Activated T-cell treated with anti-CD3 and anti-CD28 coated beads, Interleukin-2, amount 50 U/mL, for 4 hours (primary cell): ENCODE data around the gene TLX1. TPM values are rescaled to one million over a fixed set of nuclear protein-coding genes. Genes with fewer than 3 reads are reported as not detected.

ENCODE experiments used
- ATAC-seq, 2 donors: fragments of 200-7000 bp; cut with Tn5 transposase; one replicate each; pipeline ENCODE4 v1.10.0; 2021
- DNase-seq: peaks from one replicate; pipeline ENCODE4 v3.0.0-alpha.2; 2020
- H3K27me3 Mint-ChIP-seq: one replicate; pipeline ENCODE4 v1.8.0; 2021; ENCODE audit warnings: low read depth, mixed read lengths
- H3K36me3 Mint-ChIP-seq: one replicate; pipeline ENCODE4 v1.8.0; 2022; ENCODE audit warnings: mixed read lengths; ENCODE audit not compliant: insufficient read depth
- H3K4me1 Mint-ChIP-seq: one replicate; pipeline ENCODE4 v1.8.0; 2021; ENCODE audit warnings: low read depth, mixed read lengths
- H3K4me3 Mint-ChIP-seq: one replicate; pipeline ENCODE4 v1.8.0; 2021; ENCODE audit warnings: mild to moderate bottlenecking, moderate library complexity, mixed read lengths
- H3K9me3 Mint-ChIP-seq: one replicate; pipeline ENCODE4 v1.8.0; 2021; ENCODE audit warnings: mixed read lengths
- total RNA-seq, 3 donors: library from RNA; stranded (reverse); gene quantifications; one replicate each; pipeline ENCODE4 v1.2.1, GENCODE V29; 2021

The TLX1 gene
- total RNA-seq, 3 donors from 2014 or later: not detected

- Mint-ChIP-seq H3K36me3 (no peaks in the 10 kb centered on the region), H3K4me1 (no peaks in the 10 kb centered on the region), H3K9me3 (no peaks in the 10 kb centered on the region), H3K27me3 (peaks cover 61% of the 10 kb centered on the region), H3K4me3 (no peak overlapping the region)
- DNase-seq (no peak), ATAC-seq (no peak)
Measured at GRCh38 chr10:101099901-101100300, 31.2 kb upstream of the TLX1 start.

GRCh38 chr10:101101372-101101881 is 29.7 kb upstream of the TLX1 start:
- ATAC-seq: no peak
- H3K4me3 Mint-ChIP-seq: no peak overlapping the region

GRCh38 chr10:101103430-101103829 is 27.7 kb upstream of the TLX1 start:
- DNase-seq (no peak), ATAC-seq (no peak)
- Mint-ChIP-seq H3K4me1 (no peaks in the 10 kb centered on the region), H3K36me3 (no peaks in the 10 kb centered on the region), H3K4me3 (no peak overlapping the region), H3K9me3 (no peaks in the 10 kb centered on the region), H3K27me3 (peaks cover 57% of the 10 kb centered on the region)

More at GRCh38 chr10:101101372-101101881, 29.7 kb upstream of the TLX1 start:
- no peak for DNase-seq
- H3K4me1 Mint-ChIP-seq: no peaks in the 10 kb centered on the region
- H3K9me3 Mint-ChIP-seq: no peaks in the 10 kb centered on the region
- peaks cover 60% of the 10 kb centered on the region for H3K27me3 Mint-ChIP-seq
- no peaks in the 10 kb centered on the region for H3K36me3 Mint-ChIP-seq

GRCh38 chr10:101106351-101106750 is 24.7 kb upstream of the TLX1 start:
- ATAC-seq (no peak), DNase-seq (no peak)
- no peaks in the 10 kb centered on the region for H3K9me3 Mint-ChIP-seq
- H3K4me3 Mint-ChIP-seq: no peak overlapping the region
- H3K4me1 Mint-ChIP-seq: no peaks in the 10 kb centered on the region
- peaks cover 54% of the 10 kb centered on the region for H3K27me3 Mint-ChIP-seq
- no peaks in the 10 kb centered on the region for H3K36me3 Mint-ChIP-seq

- DNase-seq (no peak), ATAC-seq (no peak)
- Mint-ChIP-seq H3K36me3 (no peaks in the 10 kb centered on the region), H3K4me3 (no peak overlapping the region), H3K9me3 (no peaks in the 10 kb centered on the region), H3K4me1 (no peaks in the 10 kb centered on the region), H3K27me3 (peaks cover 55% of the 10 kb centered on the region)
Measured at GRCh38 chr10:101107771-101108170, 23.3 kb upstream of the TLX1 start.

GRCh38 chr10:101110856-101111523 is 20.1 kb upstream of the TLX1 start:
- DNase-seq (no peak), ATAC-seq (no peak)
- no peak overlapping the region for H3K4me3 Mint-ChIP-seq
- H3K36me3 Mint-ChIP-seq: no peaks in the 10 kb centered on the region
- H3K4me1 Mint-ChIP-seq: no peaks in the 10 kb centered on the region
- H3K9me3 Mint-ChIP-seq: no peaks in the 10 kb centered on the region
- H3K27me3 Mint-ChIP-seq: peaks cover 55% of the 10 kb centered on the region

GRCh38 chr10:101111547-101111946 is 19.6 kb upstream of the TLX1 start:
- no peak for ATAC-seq
- H3K4me3 Mint-ChIP-seq: no peak overlapping the region
- no peak for DNase-seq
- H3K9me3 Mint-ChIP-seq: no peaks in the 10 kb centered on the region
- no peaks in the 10 kb centered on the region for H3K4me1 Mint-ChIP-seq
- H3K36me3 Mint-ChIP-seq: no peaks in the 10 kb centered on the region
- H3K27me3 Mint-ChIP-seq: peaks cover 58% of the 10 kb centered on the region

- Mint-ChIP-seq H3K4me1 (no peaks in the 10 kb centered on the region), H3K9me3 (no peaks in the 10 kb centered on the region), H3K27me3 (peaks cover 52% of the 10 kb centered on the region), H3K4me3 (no peak overlapping the region), H3K36me3 (no peaks in the 10 kb centered on the region)
- DNase-seq (no peak), ATAC-seq (no peak)
Measured at GRCh38 chr10:101112799-101113594, 18.1 kb upstream of the TLX1 start.

- ATAC-seq (no peak), DNase-seq (no peak)
- no peaks in the 10 kb centered on the region for H3K4me1 Mint-ChIP-seq
- H3K4me3 Mint-ChIP-seq: no peak overlapping the region
- no peaks in the 10 kb centered on the region for H3K9me3 Mint-ChIP-seq
- H3K27me3 Mint-ChIP-seq: peaks cover 50% of the 10 kb centered on the region
- no peaks in the 10 kb centered on the region for H3K36me3 Mint-ChIP-seq
Measured at GRCh38 chr10:101113890-101114403, 17.2 kb upstream of the TLX1 start.

GRCh38 chr10:101114646-101115045 is 16.5 kb upstream of the TLX1 start:
- Mint-ChIP-seq H3K4me1 (no peaks in the 10 kb centered on the region), H3K36me3 (no peaks in the 10 kb centered on the region), H3K27me3 (peaks cover 46% of the 10 kb centered on the region), H3K4me3 (no peak overlapping the region), H3K9me3 (no peaks in the 10 kb centered on the region)
- DNase-seq: no peak
- no peak for ATAC-seq

- no peaks in the 10 kb centered on the region for H3K36me3 Mint-ChIP-seq
- no peak for DNase-seq
- H3K27me3 Mint-ChIP-seq: peaks cover 42% of the 10 kb centered on the region
- no peaks in the 10 kb centered on the region for H3K9me3 Mint-ChIP-seq
- no peak for ATAC-seq
- H3K4me3 Mint-ChIP-seq: no peak overlapping the region
- peaks cover 12% of the 10 kb centered on the region for H3K4me1 Mint-ChIP-seq
Measured at GRCh38 chr10:101116754-101117153, 14.3 kb upstream of the TLX1 start.

- no peak for DNase-seq
- Mint-ChIP-seq H3K4me3 (no peak overlapping the region), H3K27me3 (peaks cover 44% of the 10 kb centered on the region), H3K9me3 (no peaks in the 10 kb centered on the region), H3K4me1 (peaks cover 25% of the 10 kb centered on the region), H3K36me3 (no peaks in the 10 kb centered on the region)
- ATAC-seq: no peak
Measured at GRCh38 chr10:101118031-101118430, 13.1 kb upstream of the TLX1 start.

GRCh38 chr10:101120520-101120883 is 10.6 kb upstream of the TLX1 start:
- H3K27me3 Mint-ChIP-seq: peaks cover 52% of the 10 kb centered on the region
- ATAC-seq: no peak
- DNase-seq: no peak
- peak overlapping the region; percentile 94 for H3K4me3 Mint-ChIP-seq
- peaks cover 32% of the 10 kb centered on the region for H3K4me1 Mint-ChIP-seq
- H3K36me3 Mint-ChIP-seq: no peaks in the 10 kb centered on the region
- H3K9me3 Mint-ChIP-seq: no peaks in the 10 kb centered on the region

GRCh38 chr10:101120884-101121653 is 10.0 kb upstream of the TLX1 start:
- peaks cover 54% of the 10 kb centered on the region for H3K27me3 Mint-ChIP-seq
- no peaks in the 10 kb centered on the region for H3K36me3 Mint-ChIP-seq
- peaks cover 32% of the 10 kb centered on the region for H3K4me1 Mint-ChIP-seq
- H3K4me3 Mint-ChIP-seq: peak overlapping the region; percentile 94
- DNase-seq (peak; percentile 24), ATAC-seq (peak; percentile 78 to 79)
- H3K9me3 Mint-ChIP-seq: no peaks in the 10 kb centered on the region
